Measurements from ENCODE around the gene ABHD8. TPM values are rescaled to one million over a fixed set of nuclear protein-coding genes. Genes with fewer than 3 reads are reported as not detected.

Gene ABHD8
- total and polyA plus RNA-seq, 4 donors = 15.9 to 35.6 (median 26.4) TPM

GRCh38 chr19:17323300-17323963, 20.2 kb upstream of the ABHD8 start:
- 18% methylated on average over 45 of the region's 56 CpGs for WGBS (ENCODE audit: insufficient coverage)
- no peaks in the 10 kb centered on the region for H3K9me3 ChIP-seq (ENCODE audit: control insufficient read depth, insufficient read depth, low read length)
- peaks cover 61% of the 10 kb centered on the region for H3K4me1 ChIP-seq (ENCODE audit: control insufficient read depth, insufficient read depth, low read length)
- no peaks in the 10 kb centered on the region for H3K27me3 ChIP-seq (ENCODE audit: control insufficient read depth, insufficient read depth, low read length)
- no peak for DNase-seq (ENCODE audit: low read depth in 4 of 6, low spot score in 6 of 6)
- H3K36me3 ChIP-seq (ENCODE audit: control insufficient read depth, insufficient read depth, low read length) = peaks cover 87% of the 10 kb centered on the region
- no peak overlapping the region for H3K4me3 ChIP-seq (ENCODE audit: low read depth, low read length)
- H3K27ac ChIP-seq (ENCODE audit: low read depth, low read length) = peak overlapping the region; percentile 29

GRCh38 chr19:17322854-17323253, 19.6 kb upstream of the ABHD8 start:
- peaks cover 56% of the 10 kb centered on the region for H3K4me1 ChIP-seq (ENCODE audit: control insufficient read depth, insufficient read depth, low read length)
- no peak overlapping the region for H3K4me3 ChIP-seq (ENCODE audit: low read depth, low read length)
- peaks cover 85% of the 10 kb centered on the region for H3K36me3 ChIP-seq (ENCODE audit: control insufficient read depth, insufficient read depth, low read length)
- H3K27me3 ChIP-seq (ENCODE audit: control insufficient read depth, insufficient read depth, low read length) = no peaks in the 10 kb centered on the region
- H3K27ac ChIP-seq (ENCODE audit: low read depth, low read length) = peak overlapping the region; percentile 64
- WGBS (ENCODE audit: insufficient coverage) = 48% methylated on average over 7 of the region's 10 CpGs
- peak in 1 of 6 donors; percentile 68 for DNase-seq (ENCODE audit: low read depth in 4 of 6, low spot score in 6 of 6)
- H3K9me3 ChIP-seq (ENCODE audit: control insufficient read depth, insufficient read depth, low read length) = no peaks in the 10 kb centered on the region

DNA sequence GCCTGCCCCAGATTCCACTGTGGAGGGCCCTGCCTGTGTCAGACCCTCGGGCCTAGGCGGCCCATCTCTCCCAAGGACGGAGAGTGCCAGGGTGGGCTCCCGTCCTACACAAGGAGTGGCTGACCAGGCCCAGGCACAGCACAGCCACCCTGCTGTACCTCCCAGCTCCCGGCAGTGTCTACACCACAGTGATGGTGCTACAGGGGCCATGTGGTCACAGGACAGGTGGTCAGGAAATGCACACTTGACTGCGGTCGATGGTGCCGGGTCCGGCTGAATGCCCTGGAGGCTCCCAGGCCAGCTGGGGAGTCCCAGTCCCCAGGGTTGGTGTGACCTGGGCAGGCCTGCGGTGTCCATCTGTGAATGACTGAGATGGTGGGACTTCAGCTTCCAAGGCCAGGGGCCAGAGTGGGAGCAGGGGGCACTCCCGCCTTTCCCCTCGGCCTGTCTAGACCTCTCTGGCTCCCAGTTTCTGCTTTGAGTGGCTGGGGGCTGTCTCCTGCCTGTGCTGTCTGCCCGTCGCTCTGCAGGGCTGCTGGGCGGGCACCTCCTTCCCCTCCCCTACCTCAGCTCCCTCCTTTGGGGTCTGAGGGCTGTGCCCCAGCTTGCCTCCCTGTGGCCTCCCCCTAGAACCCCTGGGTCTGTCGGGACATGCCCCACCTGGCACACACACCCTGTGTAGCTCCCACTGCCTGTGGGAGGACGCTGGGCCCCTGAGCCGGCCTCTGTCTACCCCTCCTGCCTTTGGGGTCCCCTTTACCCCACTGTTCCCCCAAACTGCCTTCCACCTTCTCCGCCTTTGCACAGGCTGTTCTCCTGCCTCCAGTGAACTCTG, 18.6 kb upstream of the ABHD8 start:
- DNase-seq (ENCODE audit: low read depth in 4 of 6, low spot score in 6 of 6) = no peak
- peaks cover 46% of the 10 kb centered on the region for H3K4me1 ChIP-seq (ENCODE audit: control insufficient read depth, insufficient read depth, low read length)
- 85% methylated on average over 19 of the region's 19 CpGs for WGBS (ENCODE audit: insufficient coverage)
- H3K4me3 ChIP-seq (ENCODE audit: low read depth, low read length) = no peak overlapping the region
- peaks cover 84% of the 10 kb centered on the region for H3K36me3 ChIP-seq (ENCODE audit: control insufficient read depth, insufficient read depth, low read length)
- H3K27me3 ChIP-seq (ENCODE audit: control insufficient read depth, insufficient read depth, low read length) = no peaks in the 10 kb centered on the region
- peak overlapping the region; percentile 64 for H3K27ac ChIP-seq (ENCODE audit: low read depth, low read length)
- H3K9me3 ChIP-seq (ENCODE audit: control insufficient read depth, insufficient read depth, low read length) = no peaks in the 10 kb centered on the region

GRCh38 chr19:17320435-17320834, 17.2 kb upstream of the ABHD8 start:
- WGBS (ENCODE audit: insufficient coverage) = 95% methylated on average over 9 of the region's 11 CpGs
- H3K9me3 ChIP-seq (ENCODE audit: control insufficient read depth, insufficient read depth, low read length) = no peaks in the 10 kb centered on the region
- H3K4me3 ChIP-seq (ENCODE audit: low read depth, low read length) = no peak overlapping the region
- no peak overlapping the region for H3K27ac ChIP-seq (ENCODE audit: low read depth, low read length)
- no peaks in the 10 kb centered on the region for H3K27me3 ChIP-seq (ENCODE audit: control insufficient read depth, insufficient read depth, low read length)
- no peak for DNase-seq (ENCODE audit: low read depth in 4 of 6, low spot score in 6 of 6)
- H3K4me1 ChIP-seq (ENCODE audit: control insufficient read depth, insufficient read depth, low read length) = peaks cover 34% of the 10 kb centered on the region
- H3K36me3 ChIP-seq (ENCODE audit: control insufficient read depth, insufficient read depth, low read length) = peaks cover 89% of the 10 kb centered on the region

DNA sequence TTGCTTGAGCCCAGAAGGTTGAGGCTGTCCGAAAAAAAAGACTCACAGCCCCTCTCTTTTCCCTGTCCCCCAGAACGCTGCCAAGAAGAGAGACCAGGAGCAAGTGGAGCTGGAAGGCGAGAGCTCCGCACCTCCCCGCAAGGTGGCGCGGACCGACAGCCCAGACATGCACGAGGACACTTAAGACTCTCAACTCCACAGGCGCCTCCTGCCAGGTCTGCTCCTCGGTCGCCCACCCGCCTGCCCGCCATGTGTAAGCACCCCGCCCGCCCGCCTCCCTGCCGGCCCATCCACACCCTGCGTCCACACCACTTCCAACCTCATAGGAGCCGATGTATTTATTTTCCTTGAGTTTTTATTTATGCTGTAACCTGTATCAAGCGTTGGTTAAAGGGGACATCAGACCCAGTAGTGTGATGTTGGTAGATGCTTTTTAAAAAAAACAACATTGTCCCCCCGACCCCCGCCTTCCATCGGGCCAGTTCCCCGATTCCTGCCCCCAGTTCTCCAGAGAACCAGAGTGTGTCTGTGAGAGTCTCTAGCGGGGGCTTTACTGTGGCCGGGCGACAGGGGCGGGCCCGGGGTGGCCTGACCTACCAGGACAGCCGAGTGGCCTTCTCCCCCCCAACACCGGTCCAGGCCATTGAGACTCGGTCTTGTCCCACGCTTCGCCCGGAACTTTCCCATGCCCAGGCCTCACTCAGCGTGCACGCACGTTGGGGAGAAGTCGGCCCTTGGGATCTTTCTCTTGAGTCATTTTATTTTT, 16.4 kb upstream of the ABHD8 start:
- Histone ChIP-seq H3K27me3 (ENCODE audit: control insufficient read depth, insufficient read depth, low read length) (no peaks in the 10 kb centered on the region), H3K36me3 (ENCODE audit: control insufficient read depth, insufficient read depth, low read length) (peaks cover 85% of the 10 kb centered on the region), H3K9me3 (ENCODE audit: control insufficient read depth, insufficient read depth, low read length) (no peaks in the 10 kb centered on the region), H3K27ac (ENCODE audit: low read depth, low read length) (no peak overlapping the region), H3K4me3 (ENCODE audit: low read depth, low read length) (no peak overlapping the region), H3K4me1 (ENCODE audit: control insufficient read depth, insufficient read depth, low read length) (peaks cover 26% of the 10 kb centered on the region)
- whole genome bisulfite sequencing (ENCODE audit: insufficient coverage) = 96% methylated on average over 29 of the region's 40 CpGs
- no peak for DNase-seq (ENCODE audit: low read depth in 4 of 6, low spot score in 6 of 6)

GRCh38 chr19:17318966-17319365, 15.7 kb upstream of the ABHD8 start:
- peaks cover 20% of the 10 kb centered on the region for H3K4me1 ChIP-seq (ENCODE audit: control insufficient read depth, insufficient read depth, low read length)
- no peaks in the 10 kb centered on the region for H3K27me3 ChIP-seq (ENCODE audit: control insufficient read depth, insufficient read depth, low read length)
- WGBS (ENCODE audit: insufficient coverage) = 96% methylated on average over 5 of the region's 6 CpGs
- no peak overlapping the region for H3K4me3 ChIP-seq (ENCODE audit: low read depth, low read length)
- H3K27ac ChIP-seq (ENCODE audit: low read depth, low read length) = no peak overlapping the region
- H3K36me3 ChIP-seq (ENCODE audit: control insufficient read depth, insufficient read depth, low read length) = peaks cover 86% of the 10 kb centered on the region
- no peaks in the 10 kb centered on the region for H3K9me3 ChIP-seq (ENCODE audit: control insufficient read depth, insufficient read depth, low read length)
- DNase-seq (ENCODE audit: low read depth in 4 of 6, low spot score in 6 of 6) = no peak

GRCh38 chr19:17314007-17314593, 10.9 kb upstream of the ABHD8 start:
- Histone ChIP-seq H3K27ac (ENCODE audit: low read depth, low read length) (no peak overlapping the region), H3K9me3 (ENCODE audit: control insufficient read depth, insufficient read depth, low read length) (no peaks in the 10 kb centered on the region), H3K36me3 (ENCODE audit: control insufficient read depth, insufficient read depth, low read length) (peaks cover 75% of the 10 kb centered on the region), H3K4me3 (ENCODE audit: low read depth, low read length) (no peak overlapping the region), H3K27me3 (ENCODE audit: control insufficient read depth, insufficient read depth, low read length) (no peaks in the 10 kb centered on the region), H3K4me1 (ENCODE audit: control insufficient read depth, insufficient read depth, low read length) (peaks cover 23% of the 10 kb centered on the region)
- no peak for DNase-seq (ENCODE audit: low read depth in 4 of 6, low spot score in 6 of 6)
- over 99% methylated on average over 18 of the region's 19 CpGs for WGBS (ENCODE audit: insufficient coverage)

DNA sequence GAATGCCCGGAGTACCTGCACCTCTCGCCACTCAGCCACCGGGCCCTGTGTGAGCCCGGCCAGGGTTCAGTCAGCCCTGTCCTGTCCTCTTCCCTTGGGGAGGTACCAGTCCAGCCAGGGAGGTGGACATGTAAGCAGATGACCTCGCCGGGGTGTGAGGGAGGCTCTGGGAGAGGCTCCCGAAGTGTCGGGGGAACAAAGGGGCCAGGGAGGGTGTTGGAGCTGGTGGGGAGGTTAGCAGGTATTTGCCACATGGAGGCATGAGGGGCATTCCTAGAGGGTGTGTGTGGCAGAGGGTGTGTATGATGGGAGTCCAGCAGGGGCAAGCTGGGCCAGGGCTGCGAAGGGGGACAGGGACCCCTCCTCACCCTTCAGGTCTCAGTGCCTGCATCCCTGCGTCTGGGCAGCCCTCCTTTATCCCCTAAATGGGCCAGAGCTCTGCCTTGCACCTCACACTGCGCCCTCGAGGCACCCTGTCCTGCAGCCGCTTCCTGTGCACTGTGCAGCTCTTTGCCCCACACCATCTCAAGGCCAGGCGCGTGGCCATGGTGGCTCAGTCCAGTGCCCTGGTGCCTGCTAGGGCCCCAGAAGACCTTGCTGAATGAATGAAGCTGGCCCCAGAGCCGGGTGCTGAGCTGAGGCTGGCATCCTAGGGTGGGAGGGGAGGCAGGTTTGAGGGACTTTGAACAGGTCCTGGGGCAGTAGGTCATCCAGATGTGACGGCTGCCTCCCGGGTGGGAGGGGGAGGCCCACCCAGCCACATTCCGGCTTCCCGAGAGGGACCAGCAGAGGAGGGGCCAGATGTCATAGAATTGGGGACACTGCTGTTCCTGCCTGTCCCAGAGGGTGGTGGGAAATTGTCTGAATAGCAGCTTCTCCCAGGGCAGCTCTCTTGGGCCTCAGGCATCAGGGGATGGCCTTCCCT, 9.2 kb upstream of the ABHD8 start:
- Histone ChIP-seq H3K4me1 (ENCODE audit: control insufficient read depth, insufficient read depth, low read length) (peaks cover 28% of the 10 kb centered on the region), H3K9me3 (ENCODE audit: control insufficient read depth, insufficient read depth, low read length) (no peaks in the 10 kb centered on the region), H3K27ac (ENCODE audit: low read depth, low read length) (no peak overlapping the region), H3K36me3 (ENCODE audit: control insufficient read depth, insufficient read depth, low read length) (peaks cover 61% of the 10 kb centered on the region), H3K27me3 (ENCODE audit: control insufficient read depth, insufficient read depth, low read length) (no peaks in the 10 kb centered on the region), H3K4me3 (ENCODE audit: low read depth, low read length) (no peak overlapping the region)
- DNase-seq (ENCODE audit: low read depth in 4 of 6, low spot score in 6 of 6) = no peak
- 92% methylated on average over 20 of the region's 20 CpGs for WGBS (ENCODE audit: insufficient coverage)

Measured in spinal cord (tissue), 10 donors.